Epithelial cell of prostate (primary cell): ENCODE data around the gene ATPAF2.

Experiments
- DNase-seq: peaks from one replicate; pipeline ENCODE4 v3.0.0-alpha.2; 2011; ENCODE audit warnings: low read depth, low spot score
- H3K27ac ChIP-seq: fragments of 450-650 bp; 2 replicates; pipeline ENCODE4 v1.5.1; 2017; ENCODE audit warnings: mild to moderate bottlenecking

ATPAF2 gene

DNA sequence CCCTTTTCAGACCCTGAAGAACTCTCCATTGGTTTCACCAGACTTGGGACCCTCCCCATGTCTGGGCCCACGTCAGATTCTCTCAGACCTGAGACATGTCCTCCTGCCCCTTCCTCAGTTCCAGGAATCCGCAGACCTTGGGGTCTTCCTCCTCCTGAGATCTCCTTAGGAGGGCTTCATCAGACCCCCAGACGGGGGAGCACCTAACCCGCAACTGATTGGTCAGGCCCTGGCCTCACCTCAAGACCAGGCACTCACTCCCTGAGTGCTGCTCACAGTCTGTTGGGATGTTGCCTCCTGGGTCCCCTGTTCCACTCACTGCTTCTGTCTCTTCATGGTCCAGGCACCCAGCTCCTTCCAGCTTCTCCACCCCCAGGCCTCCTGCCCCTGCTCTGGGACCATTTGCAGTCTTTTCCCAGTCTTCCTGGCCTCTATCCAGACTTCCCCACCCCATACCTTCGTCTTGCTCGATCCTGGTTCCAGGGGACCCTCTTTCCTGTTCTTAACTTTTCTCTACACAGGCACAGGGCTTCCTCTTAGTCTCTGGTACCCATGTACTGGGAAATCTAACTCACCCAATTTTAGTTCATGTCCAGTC, 1.4 kb upstream of the ATPAF2 start:
- peak overlapping the region; percentile 59 for H3K27ac ChIP-seq
- DNase-seq: no peak

- no peak for DNase-seq
- H3K27ac ChIP-seq: peak overlapping the region; percentile 59
These were observed 730 bp upstream of the ATPAF2 start for GRCh38 chr17:18039535-18040260.

- H3K27ac ChIP-seq: peak overlapping the region; percentile 59
- no peak for DNase-seq
These were observed 668 bp downstream of the ATPAF2 start for GRCh38 chr17:18038149-18038850.

DNA sequence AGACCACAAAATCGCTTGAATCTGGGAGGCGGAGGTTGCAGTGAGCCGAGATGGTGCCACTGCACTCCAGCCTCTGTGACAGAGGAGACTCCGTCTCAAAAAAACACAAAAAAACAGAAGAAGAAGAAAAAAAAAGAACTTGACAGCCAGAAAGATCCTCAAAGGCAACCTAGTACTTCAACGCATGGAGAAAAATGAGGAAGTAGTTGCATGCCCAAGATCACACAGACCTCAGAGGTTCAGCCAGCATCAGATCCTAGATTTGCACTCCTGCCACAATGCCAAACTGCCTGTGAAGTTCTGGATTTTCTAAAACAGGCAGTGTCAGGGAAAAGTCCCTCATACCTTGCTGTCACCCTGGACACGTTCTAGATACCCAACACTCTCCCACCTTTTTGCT, 1.5 kb downstream of the ATPAF2 start:
- no peak for DNase-seq
- no peak overlapping the region for H3K27ac ChIP-seq

DNA sequence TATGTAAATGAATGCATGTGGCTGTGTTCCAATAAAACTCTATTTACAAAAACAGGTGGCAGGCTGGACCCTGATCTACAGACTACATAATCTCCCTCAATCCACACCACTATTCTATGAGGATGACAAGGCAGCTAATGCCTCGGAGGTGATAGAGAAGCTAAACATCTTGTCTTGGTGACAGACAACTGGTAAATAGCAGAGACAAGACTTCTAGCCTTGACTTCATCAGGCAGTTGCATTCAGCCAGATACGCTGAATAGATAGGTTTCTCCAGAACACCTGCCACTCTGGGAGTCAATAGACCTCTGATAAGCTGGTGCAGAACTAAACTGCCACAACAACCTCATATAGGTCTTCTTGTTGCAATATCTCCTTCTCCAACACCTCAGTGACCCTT, 3.3 kb downstream of the ATPAF2 start:
- no peak overlapping the region for H3K27ac ChIP-seq
- no peak for DNase-seq

GRCh38 chr17:18033442-18034099, 5.4 kb downstream of the ATPAF2 start:
- H3K27ac ChIP-seq: no peak overlapping the region
- peak; percentile 34 for DNase-seq

DNA sequence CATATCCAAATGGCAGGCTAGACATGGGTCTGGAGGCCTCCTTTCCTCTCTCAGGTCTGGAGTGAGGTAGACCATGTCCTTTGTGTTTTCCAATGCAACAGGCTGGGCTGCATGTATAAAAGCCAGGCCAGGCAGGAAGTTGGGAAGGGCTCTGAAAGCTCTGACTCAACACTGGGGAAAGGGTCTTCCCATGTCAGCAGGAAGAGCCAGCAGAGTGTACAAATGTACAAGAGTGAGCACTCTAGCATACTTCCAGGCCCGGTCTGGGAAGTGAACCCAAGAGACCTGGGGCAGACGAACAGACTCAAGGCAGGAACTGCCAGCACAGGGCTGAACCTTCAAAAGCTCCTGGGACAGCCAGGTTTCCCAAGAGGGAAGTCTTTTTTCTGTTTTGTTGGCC, 7.0 kb downstream of the ATPAF2 start:
- no peak overlapping the region for H3K27ac ChIP-seq
- DNase-seq: no peak

- no peak for DNase-seq
- no peak overlapping the region for H3K27ac ChIP-seq
These were observed 9.9 kb downstream of the ATPAF2 start for GRCh38 chr17:18028952-18029540.

DNA sequence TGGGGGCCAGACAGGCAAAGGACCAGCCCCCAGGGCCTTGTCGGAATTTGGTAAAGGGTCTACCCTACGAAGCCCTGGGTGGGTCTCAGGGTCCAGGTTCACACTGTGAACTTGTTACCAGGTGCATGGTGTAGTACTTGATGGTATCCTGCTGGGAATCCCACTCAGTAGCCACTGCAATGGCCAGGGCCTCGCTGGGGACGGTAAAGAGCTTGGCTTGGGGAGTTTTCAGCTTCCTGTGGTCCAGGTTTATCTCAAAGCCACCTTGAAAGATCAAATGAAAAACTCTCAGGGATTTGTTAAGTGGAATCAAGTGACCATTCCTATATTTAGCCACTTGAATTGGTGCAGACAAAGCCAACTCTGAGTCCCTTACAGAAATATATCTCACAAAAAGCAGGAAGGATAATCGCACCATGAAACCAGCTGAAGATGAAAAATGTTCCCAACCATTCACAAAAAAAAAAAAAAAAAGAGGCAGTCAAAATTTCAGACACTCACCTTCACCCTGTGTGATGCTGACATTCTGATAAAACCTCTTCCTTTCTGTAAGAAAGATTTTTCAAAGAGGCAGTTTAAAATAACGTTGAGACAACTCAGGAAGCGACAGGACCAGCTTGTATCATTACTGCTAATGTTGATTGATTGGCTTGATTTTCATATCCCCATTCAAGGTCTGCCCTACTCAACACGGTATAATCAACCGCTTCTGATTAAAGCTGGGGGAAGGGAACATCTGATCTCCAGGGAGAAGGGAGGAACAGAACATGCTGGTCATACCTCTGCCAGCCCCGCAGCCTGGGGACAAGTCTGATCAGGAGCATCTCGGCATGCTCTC, 10.6 kb downstream of the ATPAF2 start:
- H3K27ac ChIP-seq: no peak overlapping the region
- DNase-seq: no peak

DNA sequence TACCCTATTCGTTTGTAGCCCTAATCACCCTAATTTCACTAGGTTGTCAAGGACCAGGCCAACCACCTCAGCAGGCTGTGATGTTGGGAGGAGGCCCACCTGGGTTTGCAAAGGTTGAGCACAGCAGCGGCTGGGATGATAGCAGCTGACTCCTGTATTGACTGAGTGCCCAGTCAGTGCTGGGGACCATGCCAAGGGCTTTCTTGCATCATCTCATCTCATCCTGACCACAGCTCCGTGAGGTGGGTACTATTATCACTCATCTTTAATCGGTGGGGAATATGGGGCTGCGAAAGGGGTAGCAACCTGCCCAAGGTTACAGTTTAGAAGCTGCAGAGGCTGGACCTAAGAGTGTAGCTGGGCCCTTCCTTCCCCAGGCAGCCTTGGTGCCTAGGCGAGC, 11.7 kb downstream of the ATPAF2 start:
- no peak for DNase-seq

GRCh38 chr17:18025945-18026776, 12.8 kb downstream of the ATPAF2 start:
- peak overlapping the region; percentile 52 for H3K27ac ChIP-seq
- DNase-seq: no peak

More for the DNA sequence above, 11.7 kb downstream of the ATPAF2 start:
- H3K27ac ChIP-seq: no peak overlapping the region

DNA sequence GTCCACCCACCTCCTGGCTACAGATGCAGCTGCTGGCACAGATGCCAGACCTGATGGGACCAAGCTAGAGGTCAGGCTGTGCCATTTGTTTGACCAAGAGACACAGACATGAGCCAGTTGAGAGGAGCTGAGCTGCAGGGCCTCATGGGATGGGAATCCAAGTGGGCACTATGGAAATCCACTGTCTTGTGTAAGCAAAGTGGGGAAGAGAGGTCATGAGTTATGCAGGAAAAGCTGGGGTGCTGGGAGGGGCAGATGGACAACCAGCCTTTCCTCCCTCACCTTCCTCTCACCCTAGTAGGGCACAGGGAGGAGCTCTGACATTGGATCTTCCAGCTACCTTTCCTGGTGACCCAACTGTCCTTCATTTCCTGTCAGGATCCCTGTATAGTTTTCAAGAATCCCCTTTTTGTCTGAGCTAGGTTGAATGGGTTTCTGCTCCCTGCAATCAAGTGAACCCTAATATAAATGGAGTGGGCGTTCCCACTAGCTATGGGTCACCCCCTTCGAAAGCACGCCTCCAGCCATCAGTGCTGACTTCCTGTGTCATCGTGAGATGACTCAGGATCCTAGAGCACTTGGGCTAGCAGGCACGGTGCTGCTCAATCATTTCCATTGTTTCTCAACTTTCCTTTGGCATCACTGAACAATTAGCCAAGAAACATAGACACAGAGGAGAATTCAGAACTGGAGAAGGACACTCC, 13.6 kb downstream of the ATPAF2 start:
- no peak for DNase-seq
- H3K27ac ChIP-seq: peak overlapping the region; percentile 52

- no peak overlapping the region for H3K27ac ChIP-seq
- DNase-seq: no peak
These were observed 17.6 kb downstream of the ATPAF2 start for GRCh38 chr17:18021372-18021771.

DNA sequence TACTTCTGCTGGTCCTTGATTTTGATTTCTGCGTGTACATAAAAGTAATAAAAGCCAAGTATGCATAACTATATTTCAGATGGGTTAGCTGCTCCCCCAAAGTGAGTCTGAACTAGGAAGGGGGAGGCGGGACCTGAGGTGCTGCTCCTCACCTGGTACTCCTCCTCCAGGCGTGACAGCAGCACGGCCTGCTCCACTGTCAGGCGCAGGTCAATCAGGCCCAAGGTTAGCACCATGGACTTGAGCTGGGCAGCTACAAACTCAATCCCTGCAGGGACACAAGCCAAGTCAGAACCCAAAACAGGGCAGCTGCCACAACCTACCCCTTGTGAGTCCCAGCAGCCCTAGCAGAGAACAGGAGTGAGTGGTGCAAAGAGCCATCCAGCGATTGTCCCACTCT, 18.0 kb downstream of the ATPAF2 start:
- no peak for DNase-seq
- no peak overlapping the region for H3K27ac ChIP-seq

- H3K27ac ChIP-seq: no peak overlapping the region
- DNase-seq: no peak
These were observed 19.2 kb downstream of the ATPAF2 start for GRCh38 chr17:18019838-18020154.

DNA sequence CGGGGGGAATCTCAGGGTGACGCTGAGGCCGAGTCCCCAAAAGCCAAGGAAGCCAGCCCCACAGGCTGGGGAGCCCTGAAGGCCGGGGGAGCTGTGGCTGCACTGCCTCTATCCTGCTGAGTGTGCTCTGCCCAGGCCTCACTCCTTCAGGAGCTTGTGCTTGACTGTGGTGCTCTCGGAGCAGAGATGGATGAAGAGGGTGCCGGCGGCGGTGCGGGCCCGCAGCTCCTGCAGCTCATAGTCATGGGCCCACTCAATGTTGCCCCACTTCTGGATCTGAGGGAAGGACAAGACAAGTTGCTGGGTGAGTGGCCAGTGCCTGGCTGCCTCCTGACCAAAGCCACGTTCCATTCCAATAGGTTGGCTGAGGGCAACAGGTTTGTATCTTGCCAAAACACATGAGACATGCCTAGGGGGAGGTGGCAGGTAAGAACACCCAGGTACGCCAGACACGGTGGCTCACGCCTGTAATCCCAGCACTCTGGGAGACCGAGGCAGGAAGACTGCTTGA, 20.5 kb downstream of the ATPAF2 start:
- no peak overlapping the region for H3K27ac ChIP-seq
- DNase-seq: no peak

DNA sequence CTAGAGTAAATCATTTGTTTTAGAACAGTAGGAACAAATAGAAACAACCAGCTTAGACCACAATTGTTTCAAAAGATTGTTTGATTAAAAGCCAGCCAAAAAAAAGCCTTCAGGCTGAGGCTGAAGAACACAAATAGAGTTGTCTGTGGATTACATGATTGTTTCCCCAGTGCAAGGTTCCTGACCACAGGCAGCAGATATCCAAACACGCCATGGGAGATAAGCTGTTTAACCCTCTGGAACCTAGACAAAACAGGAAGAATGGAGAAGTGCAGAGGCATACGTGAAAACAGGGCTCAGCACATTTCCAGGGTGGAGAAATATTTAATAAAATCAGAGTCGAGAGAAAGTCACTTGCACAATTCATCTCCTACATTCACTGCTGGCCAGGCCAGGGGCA, 21.0 kb downstream of the ATPAF2 start:
- DNase-seq: no peak
- no peak overlapping the region for H3K27ac ChIP-seq

DNA sequence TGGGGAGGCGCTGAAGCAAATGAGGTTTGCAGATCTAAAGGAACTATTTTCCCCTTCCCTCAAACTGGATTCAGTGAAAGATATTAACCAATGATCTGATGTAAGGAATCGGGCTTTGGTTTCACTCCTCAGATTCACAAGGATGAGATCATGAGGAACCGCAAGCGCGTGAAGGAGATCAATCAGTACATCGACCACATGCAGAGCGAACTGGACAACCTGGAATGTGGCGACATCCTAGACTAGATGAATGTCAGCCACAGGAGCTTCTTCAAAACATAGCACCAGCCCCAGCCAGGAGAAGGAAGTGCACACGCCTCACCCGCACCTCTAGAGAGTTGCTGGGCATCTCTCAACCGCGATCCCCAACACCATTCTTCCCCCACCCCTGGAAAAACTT, 22.5 kb downstream of the ATPAF2 start:
- no peak overlapping the region for H3K27ac ChIP-seq
- no peak for DNase-seq
